ENCODE measurements around the gene TMEM41B. TPM values are rescaled to one million over a fixed set of nuclear protein-coding genes. Genes with fewer than 3 reads are reported as not detected.

The TMEM41B gene
- total RNA-seq, 1 experiment from 2014 or later = 110 TPM

DNA sequence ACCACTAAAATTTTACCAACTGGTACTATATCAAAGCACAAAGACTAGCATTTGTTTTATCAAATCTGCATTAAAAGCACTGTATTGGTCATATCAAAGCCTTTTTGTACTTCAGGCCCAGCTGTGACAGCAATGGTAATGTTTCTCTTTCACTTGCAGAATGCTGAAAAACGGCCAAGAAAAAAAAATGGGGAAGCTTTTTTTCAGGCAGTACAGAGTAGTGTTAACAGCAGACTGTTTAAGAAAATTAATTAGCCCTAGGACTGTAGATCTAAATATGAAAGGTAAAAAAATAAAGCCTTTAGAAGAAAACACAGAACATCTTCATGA lies 82.6 kb downstream of the TMEM41B start:
- intact Hi-C loops (cut with micrococcal nuclease; ENCODE audit: unreplicated experiment) = no loop called here
- DNase-seq = no peak
- Mint-ChIP-seq H3K27ac (ENCODE audit: unreplicated experiment) (no peak overlapping the region), H3K27me3 (ENCODE audit: insufficient read depth, unreplicated experiment) (no peaks in the 10 kb centered on the region), H3K36me3 (ENCODE audit: insufficient read depth, unreplicated experiment) (peaks cover 36% of the 10 kb centered on the region), H3K4me1 (ENCODE audit: low read depth, unreplicated experiment) (peaks cover 28% of the 10 kb centered on the region), H3K9me3 (ENCODE audit: unreplicated experiment) (peaks cover 26% of the 10 kb centered on the region), H3K4me3 (ENCODE audit: unreplicated experiment) (no peak overlapping the region)
- no TSS peak for BruUV-seq (replicated peaks)
- Histone ChIP-seq H3K4me3 (ENCODE audit: low read depth, low read length) (no peak overlapping the region), H3K9me3 (peaks cover 13% of the 10 kb centered on the region), H3K4me1 (peaks cover 34% of the 10 kb centered on the region), H3K27me3 (replicated peaks; ENCODE audit: control insufficient read depth, insufficient read depth, low read length) (no peaks in the 10 kb centered on the region), H3K36me3 (ENCODE audit: control insufficient read depth, insufficient read depth, low read length) (no peaks in the 10 kb centered on the region)
- TF ChIP-seq, protein P1, sequence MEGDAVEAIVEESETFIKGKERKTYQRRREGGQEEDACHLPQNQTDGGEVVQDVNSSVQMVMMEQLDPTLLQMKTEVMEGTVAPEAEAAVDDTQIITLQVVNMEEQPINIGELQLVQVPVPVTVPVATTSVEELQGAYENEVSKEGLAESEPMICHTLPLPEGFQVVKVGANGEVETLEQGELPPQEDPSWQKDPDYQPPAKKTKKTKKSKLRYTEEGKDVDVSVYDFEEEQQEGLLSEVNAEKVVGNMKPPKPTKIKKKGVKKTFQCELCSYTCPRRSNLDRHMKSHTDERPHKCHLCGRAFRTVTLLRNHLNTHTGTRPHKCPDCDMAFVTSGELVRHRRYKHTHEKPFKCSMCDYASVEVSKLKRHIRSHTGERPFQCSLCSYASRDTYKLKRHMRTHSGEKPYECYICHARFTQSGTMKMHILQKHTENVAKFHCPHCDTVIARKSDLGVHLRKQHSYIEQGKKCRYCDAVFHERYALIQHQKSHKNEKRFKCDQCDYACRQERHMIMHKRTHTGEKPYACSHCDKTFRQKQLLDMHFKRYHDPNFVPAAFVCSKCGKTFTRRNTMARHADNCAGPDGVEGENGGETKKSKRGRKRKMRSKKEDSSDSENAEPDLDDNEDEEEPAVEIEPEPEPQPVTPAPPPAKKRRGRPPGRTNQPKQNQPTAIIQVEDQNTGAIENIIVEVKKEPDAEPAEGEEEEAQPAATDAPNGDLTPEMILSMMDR (IDR thresholded peaks at IDR 0.05; ENCODE audit: insufficient read depth in 1 of 2, low read depth in 1 of 2, low read length in 1 of 2, severe bottlenecking in 1 of 2, unreplicated experiment in 1 of 2) = no peak
- CTCF ChIA-PET = no interaction called here
- POLR2A ChIA-PET = interaction anchor here (0.5 to 0.6 kb wide), 2 partner anchors 28 to 547 kb away, joined by 3 to 10 read pairs; no protein-coding TSS in a partner anchor

Other genes starting within 250 kb of the TMEM41B start
- 3.1 and 3.2 TPM in 2 replicates for gene SCUBE2, start 223.0 kb downstream of the TMEM41B start, total RNA-seq (2022)
- 54.3 and 58.0 TPM in 2 replicates for gene DENND5A, start 49.2 kb downstream of the TMEM41B start, total RNA-seq (2022)
- gene IPO7, start 70.1 kb upstream of the TMEM41B start, total RNA-seq (2022) = 196 and 199 TPM in 2 replicates
- gene ZNF143, start 146.4 kb upstream of the TMEM41B start, total RNA-seq (2022) = 27.2 and 31.2 TPM in 2 replicates